Measurements from ENCODE around the gene SLC6A9. TPM values are rescaled to one million over a fixed set of nuclear protein-coding genes. Genes with fewer than 3 reads are reported as not detected.

Gene SLC6A9
- total and polyA plus RNA-seq, 2 experiments from 2014 or later: 14.4 to 20.0 TPM

DNA sequence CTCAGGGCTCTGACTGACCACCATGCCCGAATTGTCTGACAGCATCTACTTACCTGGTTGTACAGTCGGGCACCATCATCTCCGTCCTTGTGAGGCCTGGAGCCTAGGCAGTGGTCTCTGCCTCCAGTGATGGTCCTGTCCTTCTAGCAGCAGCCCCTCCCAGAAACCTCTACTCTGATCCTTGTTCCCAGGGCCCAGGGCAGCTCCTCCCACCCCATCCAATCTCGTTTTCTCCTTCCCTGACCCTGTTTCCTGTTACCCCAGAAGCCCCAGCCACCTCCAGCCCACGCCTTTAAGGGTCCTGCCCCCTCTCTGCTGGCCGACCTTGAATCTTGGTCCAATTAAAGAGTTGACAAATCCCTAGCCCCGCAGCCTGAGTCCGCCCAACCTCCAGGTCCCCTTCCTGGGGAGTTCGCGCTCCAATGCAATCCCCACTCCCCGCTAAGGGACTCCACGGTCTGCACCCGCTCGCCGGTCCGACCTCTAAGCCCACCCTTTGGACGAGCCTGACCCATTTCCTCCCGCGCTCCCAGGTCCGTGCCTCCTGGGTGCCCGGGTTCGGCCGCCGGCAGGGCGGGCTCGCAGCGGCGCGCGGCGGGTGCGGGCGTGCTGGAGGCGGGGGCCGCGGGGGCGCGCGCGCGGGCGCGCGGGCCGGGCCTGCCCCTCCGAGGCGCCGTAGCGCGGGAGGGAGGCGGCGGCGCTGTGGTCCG is 52.6 kb downstream of the SLC6A9 start, which contains the start of gene B4GALT2:
TSS of gene B4GALT2 (plus strand) at position 660 of the 710 bp plus-strand sequence. CDS start 1,951 bp downstream, outside the sequence.
- Mint-ChIP-seq H3K4me3 (peak within 1 kb of the TSS; percentile 90), H3K36me3 (ENCODE audit: low read depth) (peaks cover 52% of the 10 kb centered on the region), H3K27me3 (ENCODE audit: insufficient read depth, low read depth, poor library complexity) (peaks cover 40% of the 10 kb centered on the region), H3K9me3 (no peaks in the 10 kb centered on the region), H3K27ac (peak within 1 kb of the TSS; percentile 78), H3K4me1 (peaks cover 45% of the 10 kb centered on the region)
- H3K4me2 ChIP-seq: peak within 1 kb of the TSS; percentile 98
- ATAC-seq (peak; percentile 8), DNase-seq (ENCODE audit: low spot score) (peak; percentile 71)
- no peaks in the 10 kb centered on the region for H3K27me3 ChIP-seq (ENCODE audit: insufficient read depth)
- peak within 1 kb of the TSS; percentile 88 for H3K4me3 ChIP-seq
- H2AFZ ChIP-seq: peak within 1 kb of the TSS; percentile 84
- H3K27ac ChIP-seq (ENCODE audit: low read depth): no peak within 1 kb of the TSS
- TF ChIP-seq POLR2AphosphoS5 (IDR thresholded peaks at IDR 0.05; ENCODE audit: low read depth) (peak; percentile 50; the same call in 1 of the 2 replicates), JUNB (IDR thresholded peaks at IDR 0.05; ENCODE audit: unreplicated experiment) (no peak)
- peaks cover 16% of the 10 kb centered on the region for H3K79me2 ChIP-seq (replicated peaks; ENCODE audit: insufficient read depth)
- no peaks in the 10 kb centered on the region for H3K9me2 ChIP-seq (ENCODE audit: insufficient read depth)
- peaks cover 22% of the 10 kb centered on the region for H3K4me1 ChIP-seq (ENCODE audit: insufficient read depth)
- peaks cover 29% of the 10 kb centered on the region; the same call in 1 of the 2 replicates for H3F3A ChIP-seq (replicated peaks; ENCODE audit: low read depth)
- H3K36me3 ChIP-seq (ENCODE audit: insufficient read depth): 0 out of 2 replicates have a peak, but pooled peaks cover 7% of the 10 kb centered on the region
- peaks cover 19% of the 10 kb centered on the region for H4K20me1 ChIP-seq (replicated peaks; ENCODE audit: insufficient read depth)

DNA sequence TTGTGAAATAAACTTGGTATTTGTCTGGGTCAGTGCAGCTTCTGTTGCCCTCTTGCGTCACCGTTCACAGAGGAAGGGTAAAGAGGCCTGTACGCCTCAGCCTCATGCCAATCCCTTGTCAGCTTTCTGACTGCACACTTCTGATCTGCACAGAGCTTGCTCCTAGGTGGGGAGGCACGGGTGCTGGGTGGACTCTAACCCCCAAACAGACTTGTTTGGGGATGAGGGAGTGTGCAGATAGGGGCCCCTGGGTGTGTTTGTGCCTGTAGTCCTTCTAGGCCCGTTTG is 53.1 kb downstream of the SLC6A9 start:
- Mint-ChIP-seq H3K27ac (no peak overlapping the region), H3K27me3 (ENCODE audit: insufficient read depth, low read depth, poor library complexity) (peaks cover 38% of the 10 kb centered on the region), H3K4me1 (peaks cover 46% of the 10 kb centered on the region), H3K9me3 (no peaks in the 10 kb centered on the region), H3K36me3 (ENCODE audit: low read depth) (peaks cover 53% of the 10 kb centered on the region), H3K4me3 (peak overlapping the region; percentile 90)
- Histone ChIP-seq H2AFZ (no peak overlapping the region), H3K4me1 (ENCODE audit: insufficient read depth) (peaks cover 27% of the 10 kb centered on the region), H3K27me3 (ENCODE audit: insufficient read depth) (no peaks in the 10 kb centered on the region), H3K4me2 (peak overlapping the region; percentile 98), H3K4me3 (peak overlapping the region; percentile 88), H3F3A (replicated peaks; ENCODE audit: low read depth) (peaks cover 29% of the 10 kb centered on the region; the same call in 1 of the 2 replicates), H3K27ac (ENCODE audit: low read depth) (no peak overlapping the region), H3K9me2 (ENCODE audit: insufficient read depth) (no peaks in the 10 kb centered on the region), H4K20me1 (replicated peaks; ENCODE audit: insufficient read depth) (peaks cover 19% of the 10 kb centered on the region), H3K36me3 (ENCODE audit: insufficient read depth) (0 out of 2 replicates have a peak, but pooled peaks cover 7% of the 10 kb centered on the region), H3K79me2 (replicated peaks; ENCODE audit: insufficient read depth) (peaks cover 16% of the 10 kb centered on the region)
- DNase-seq (ENCODE audit: low spot score) (no peak), ATAC-seq (no peak)
- no peak for TF ChIP-seq STAT1 (IDR thresholded peaks at IDR 0.05; ENCODE audit: unreplicated experiment)
- TF ChIP-seq, protein P1, sequence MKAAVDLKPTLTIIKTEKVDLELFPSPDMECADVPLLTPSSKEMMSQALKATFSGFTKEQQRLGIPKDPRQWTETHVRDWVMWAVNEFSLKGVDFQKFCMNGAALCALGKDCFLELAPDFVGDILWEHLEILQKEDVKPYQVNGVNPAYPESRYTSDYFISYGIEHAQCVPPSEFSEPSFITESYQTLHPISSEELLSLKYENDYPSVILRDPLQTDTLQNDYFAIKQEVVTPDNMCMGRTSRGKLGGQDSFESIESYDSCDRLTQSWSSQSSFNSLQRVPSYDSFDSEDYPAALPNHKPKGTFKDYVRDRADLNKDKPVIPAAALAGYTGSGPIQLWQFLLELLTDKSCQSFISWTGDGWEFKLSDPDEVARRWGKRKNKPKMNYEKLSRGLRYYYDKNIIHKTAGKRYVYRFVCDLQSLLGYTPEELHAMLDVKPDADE (IDR thresholded peaks at IDR 0.05): no peak
- TF ChIP-seq JUNB (IDR thresholded peaks at IDR 0.05; ENCODE audit: unreplicated experiment): no peak
- TF ChIP-seq CREB1 (CRISPR knock-in tag; IDR thresholded peaks at IDR 0.05; ENCODE audit: low read depth): no peak
- no peak for TF ChIP-seq EZH2phosphoT487 (IDR thresholded peaks at IDR 0.05; ENCODE audit: unreplicated experiment)
- TF ChIP-seq, protein P2, sequence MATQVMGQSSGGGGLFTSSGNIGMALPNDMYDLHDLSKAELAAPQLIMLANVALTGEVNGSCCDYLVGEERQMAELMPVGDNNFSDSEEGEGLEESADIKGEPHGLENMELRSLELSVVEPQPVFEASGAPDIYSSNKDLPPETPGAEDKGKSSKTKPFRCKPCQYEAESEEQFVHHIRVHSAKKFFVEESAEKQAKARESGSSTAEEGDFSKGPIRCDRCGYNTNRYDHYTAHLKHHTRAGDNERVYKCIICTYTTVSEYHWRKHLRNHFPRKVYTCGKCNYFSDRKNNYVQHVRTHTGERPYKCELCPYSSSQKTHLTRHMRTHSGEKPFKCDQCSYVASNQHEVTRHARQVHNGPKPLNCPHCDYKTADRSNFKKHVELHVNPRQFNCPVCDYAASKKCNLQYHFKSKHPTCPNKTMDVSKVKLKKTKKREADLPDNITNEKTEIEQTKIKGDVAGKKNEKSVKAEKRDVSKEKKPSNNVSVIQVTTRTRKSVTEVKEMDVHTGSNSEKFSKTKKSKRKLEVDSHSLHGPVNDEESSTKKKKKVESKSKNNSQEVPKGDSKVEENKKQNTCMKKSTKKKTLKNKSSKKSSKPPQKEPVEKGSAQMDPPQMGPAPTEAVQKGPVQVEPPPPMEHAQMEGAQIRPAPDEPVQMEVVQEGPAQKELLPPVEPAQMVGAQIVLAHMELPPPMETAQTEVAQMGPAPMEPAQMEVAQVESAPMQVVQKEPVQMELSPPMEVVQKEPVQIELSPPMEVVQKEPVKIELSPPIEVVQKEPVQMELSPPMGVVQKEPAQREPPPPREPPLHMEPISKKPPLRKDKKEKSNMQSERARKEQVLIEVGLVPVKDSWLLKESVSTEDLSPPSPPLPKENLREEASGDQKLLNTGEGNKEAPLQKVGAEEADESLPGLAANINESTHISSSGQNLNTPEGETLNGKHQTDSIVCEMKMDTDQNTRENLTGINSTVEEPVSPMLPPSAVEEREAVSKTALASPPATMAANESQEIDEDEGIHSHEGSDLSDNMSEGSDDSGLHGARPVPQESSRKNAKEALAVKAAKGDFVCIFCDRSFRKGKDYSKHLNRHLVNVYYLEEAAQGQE (IDR thresholded peaks at IDR 0.05; ENCODE audit: unreplicated experiment): no peak
- TF ChIP-seq, protein P3, sequence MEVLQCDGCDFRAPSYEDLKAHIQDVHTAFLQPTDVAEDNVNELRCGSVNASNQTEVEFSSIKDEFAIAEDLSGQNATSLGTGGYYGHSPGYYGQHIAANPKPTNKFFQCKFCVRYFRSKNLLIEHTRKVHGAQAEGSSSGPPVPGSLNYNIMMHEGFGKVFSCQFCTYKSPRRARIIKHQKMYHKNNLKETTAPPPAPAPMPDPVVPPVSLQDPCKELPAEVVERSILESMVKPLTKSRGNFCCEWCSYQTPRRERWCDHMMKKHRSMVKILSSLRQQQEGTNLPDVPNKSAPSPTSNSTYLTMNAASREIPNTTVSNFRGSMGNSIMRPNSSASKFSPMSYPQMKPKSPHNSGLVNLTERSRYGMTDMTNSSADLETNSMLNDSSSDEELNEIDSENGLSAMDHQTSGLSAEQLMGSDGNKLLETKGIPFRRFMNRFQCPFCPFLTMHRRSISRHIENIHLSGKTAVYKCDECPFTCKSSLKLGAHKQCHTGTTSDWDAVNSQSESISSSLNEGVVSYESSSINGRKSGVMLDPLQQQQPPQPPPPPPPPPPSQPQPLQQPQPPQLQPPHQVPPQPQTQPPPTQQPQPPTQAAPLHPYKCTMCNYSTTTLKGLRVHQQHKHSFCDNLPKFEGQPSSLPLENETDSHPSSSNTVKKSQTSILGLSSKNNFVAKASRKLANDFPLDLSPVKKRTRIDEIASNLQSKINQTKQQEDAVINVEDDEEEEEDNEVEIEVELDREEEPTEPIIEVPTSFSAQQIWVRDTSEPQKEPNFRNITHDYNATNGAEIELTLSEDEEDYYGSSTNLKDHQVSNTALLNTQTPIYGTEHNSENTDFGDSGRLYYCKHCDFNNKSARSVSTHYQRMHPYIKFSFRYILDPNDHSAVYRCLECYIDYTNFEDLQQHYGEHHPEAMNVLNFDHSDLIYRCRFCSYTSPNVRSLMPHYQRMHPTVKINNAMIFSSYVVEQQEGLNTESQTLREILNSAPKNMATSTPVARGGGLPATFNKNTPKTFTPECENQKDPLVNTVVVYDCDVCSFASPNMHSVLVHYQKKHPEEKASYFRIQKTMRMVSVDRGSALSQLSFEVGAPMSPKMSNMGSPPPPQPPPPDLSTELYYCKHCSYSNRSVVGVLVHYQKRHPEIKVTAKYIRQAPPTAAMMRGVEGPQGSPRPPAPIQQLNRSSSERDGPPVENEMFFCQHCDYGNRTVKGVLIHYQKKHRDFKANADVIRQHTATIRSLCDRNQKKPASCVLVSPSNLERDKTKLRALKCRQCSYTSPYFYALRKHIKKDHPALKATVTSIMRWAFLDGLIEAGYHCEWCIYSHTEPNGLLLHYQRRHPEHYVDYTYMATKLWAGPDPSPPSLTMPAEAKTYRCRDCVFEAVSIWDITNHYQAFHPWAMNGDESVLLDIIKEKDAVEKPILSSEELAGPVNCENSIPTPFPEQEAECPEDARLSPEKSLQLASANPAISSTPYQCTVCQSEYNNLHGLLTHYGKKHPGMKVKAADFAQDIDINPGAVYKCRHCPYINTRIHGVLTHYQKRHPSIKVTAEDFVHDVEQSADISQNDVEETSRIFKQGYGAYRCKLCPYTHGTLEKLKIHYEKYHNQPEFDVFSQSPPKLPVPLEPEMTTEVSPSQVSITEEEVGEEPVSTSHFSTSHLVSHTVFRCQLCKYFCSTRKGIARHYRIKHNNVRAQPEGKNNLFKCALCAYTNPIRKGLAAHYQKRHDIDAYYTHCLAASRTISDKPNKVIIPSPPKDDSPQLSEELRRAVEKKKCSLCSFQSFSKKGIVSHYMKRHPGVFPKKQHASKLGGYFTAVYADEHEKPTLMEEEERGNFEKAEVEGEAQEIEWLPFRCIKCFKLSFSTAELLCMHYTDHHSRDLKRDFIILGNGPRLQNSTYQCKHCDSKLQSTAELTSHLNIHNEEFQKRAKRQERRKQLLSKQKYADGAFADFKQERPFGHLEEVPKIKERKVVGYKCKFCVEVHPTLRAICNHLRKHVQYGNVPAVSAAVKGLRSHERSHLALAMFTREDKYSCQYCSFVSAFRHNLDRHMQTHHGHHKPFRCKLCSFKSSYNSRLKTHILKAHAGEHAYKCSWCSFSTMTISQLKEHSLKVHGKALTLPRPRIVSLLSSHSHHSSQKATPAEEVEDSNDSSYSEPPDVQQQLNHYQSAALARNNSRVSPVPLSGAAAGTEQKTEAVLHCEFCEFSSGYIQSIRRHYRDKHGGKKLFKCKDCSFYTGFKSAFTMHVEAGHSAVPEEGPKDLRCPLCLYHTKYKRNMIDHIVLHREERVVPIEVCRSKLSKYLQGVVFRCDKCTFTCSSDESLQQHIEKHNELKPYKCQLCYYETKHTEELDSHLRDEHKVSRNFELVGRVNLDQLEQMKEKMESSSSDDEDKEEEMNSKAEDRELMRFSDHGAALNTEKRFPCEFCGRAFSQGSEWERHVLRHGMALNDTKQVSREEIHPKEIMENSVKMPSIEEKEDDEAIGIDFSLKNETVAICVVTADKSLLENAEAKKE (CRISPR knock-in tag; IDR thresholded peaks at IDR 0.05): no peak
- no peak; the same call in 1 of the 2 replicates for TF ChIP-seq POLR2AphosphoS5 (IDR thresholded peaks at IDR 0.05; ENCODE audit: low read depth)
- TF ChIP-seq EZH2 (IDR thresholded peaks at IDR 0.05; ENCODE audit: low read depth, unreplicated experiment): no peak

Measured in GM23338 (cell line).